Activated gamma-delta T cell treated with anti-CD3 and anti-CD28 coated beads, Interleukin-2, amount 50 U/mL, for 16 hours (primary cell): ENCODE measurements around the gene KCNC1.

Experiments used
- DNase-seq: peaks from one replicate; pipeline ENCODE4 v3.0.0-alpha.2; 2020; ENCODE audit warnings: low read depth

KCNC1 gene

GRCh38 chr11:17792161-17792560 is 57.6 kb downstream of the KCNC1 start:
- no peak for DNase-seq

GRCh38 chr11:17793642-17794170 is 59.1 kb downstream of the KCNC1 start:
- no peak for DNase-seq

GRCh38 chr11:17794981-17795380 is 60.4 kb downstream of the KCNC1 start:
- no peak for DNase-seq

- DNase-seq, result no peak
Observed at GRCh38 chr11:17796154-17796553, 61.6 kb downstream of the KCNC1 start.

- DNase-seq, result no peak
Observed at GRCh38 chr11:17798253-17798652, 63.7 kb downstream of the KCNC1 start.

- no peak for DNase-seq
Observed at GRCh38 chr11:17798716-17799115, 64.1 kb downstream of the KCNC1 start.

- no peak for DNase-seq
Observed at GRCh38 chr11:17799147-17799546, 64.6 kb downstream of the KCNC1 start.

- no peak for DNase-seq
Observed at GRCh38 chr11:17801166-17801565, 66.6 kb downstream of the KCNC1 start.

GRCh38 chr11:17802491-17802890 is 67.9 kb downstream of the KCNC1 start:
- DNase-seq, result no peak

- DNase-seq, result no peak
Observed at GRCh38 chr11:17803754-17804334, 69.3 kb downstream of the KCNC1 start.

- DNase-seq, result no peak
Observed at GRCh38 chr11:17805043-17805442, 70.5 kb downstream of the KCNC1 start.

GRCh38 chr11:17805873-17806272 is 71.3 kb downstream of the KCNC1 start:
- DNase-seq, result no peak

- no peak for DNase-seq
Observed at GRCh38 chr11:17807034-17807433, 72.5 kb downstream of the KCNC1 start.

- DNase-seq, result no peak
Observed at GRCh38 chr11:17810041-17810440, 75.5 kb downstream of the KCNC1 start.

- no peak for DNase-seq
Observed at GRCh38 chr11:17810746-17811145, 76.2 kb downstream of the KCNC1 start.

GRCh38 chr11:17811352-17811751 is 76.8 kb downstream of the KCNC1 start:
- DNase-seq, result no peak

GRCh38 chr11:17812091-17812864 is 77.7 kb downstream of the KCNC1 start:
- DNase-seq, result no peak

GRCh38 chr11:17812865-17813187 is 78.2 kb downstream of the KCNC1 start:
- DNase-seq, result no peak

- no peak for DNase-seq
Observed at GRCh38 chr11:17813391-17814059, 78.9 kb downstream of the KCNC1 start.

GRCh38 chr11:17814546-17814945 is 80.0 kb downstream of the KCNC1 start:
- DNase-seq, result no peak

- DNase-seq, result no peak
Observed at GRCh38 chr11:17816232-17816931, 81.8 kb downstream of the KCNC1 start.

- no peak for DNase-seq
Observed at GRCh38 chr11:17821648-17822400, 87.2 kb downstream of the KCNC1 start.
